MV-4-11 (cell line): Measurements from ENCODE around the gene PPP4R3A.
"Not testable (repeated sequence)": the region's sequence is repeated elsewhere in the genome, so short reads cannot be mapped to it uniquely, and the experiment has no call there.

Source experiments
- DNase-seq: peaks from one replicate; lab custom pipeline; 2025; lab: John Stamatoyannopoulos, UW

The PPP4R3A gene

DNA sequence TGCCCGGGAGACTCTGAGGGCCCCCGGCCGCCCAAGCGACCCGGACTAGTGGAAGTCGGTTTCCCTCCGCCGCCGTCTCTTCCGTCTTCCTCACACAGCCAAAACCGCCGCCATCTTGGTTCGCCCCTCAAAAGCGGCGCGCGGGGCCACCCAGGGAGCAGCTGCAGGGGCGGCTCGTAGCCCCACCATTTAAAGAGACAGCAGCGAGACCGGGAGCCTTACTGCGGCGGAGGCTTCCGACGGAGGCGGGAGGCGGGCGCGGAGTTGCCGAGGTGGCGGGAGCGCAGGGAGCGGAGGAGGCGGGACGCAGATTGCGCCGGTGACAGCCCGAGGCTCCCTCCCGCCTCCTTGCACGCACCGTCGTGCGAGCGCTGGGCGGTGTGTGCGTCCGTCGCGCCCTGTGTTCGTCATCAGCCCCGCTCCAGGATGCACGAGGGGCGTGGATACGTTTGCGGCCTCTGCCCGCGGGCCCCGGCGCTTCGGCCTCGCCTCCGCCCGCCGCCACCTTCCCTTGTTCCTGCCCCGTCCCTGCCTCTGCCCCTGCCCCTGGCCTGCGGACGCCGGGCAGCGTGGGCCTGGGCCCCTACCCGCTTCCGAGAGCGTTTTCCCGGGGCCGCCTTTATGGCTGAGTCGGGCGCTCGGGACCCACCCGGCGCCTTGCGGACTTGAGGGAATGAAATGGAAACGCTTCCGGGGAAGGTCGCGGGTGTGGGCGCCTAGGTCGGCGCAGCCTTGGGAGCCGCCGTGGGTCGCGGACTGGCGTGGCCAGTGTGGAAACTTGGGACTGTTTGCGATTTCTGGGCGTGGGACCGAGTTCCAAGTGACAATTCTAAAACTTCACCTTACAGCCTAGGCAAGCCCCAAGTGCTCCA is at the start of gene PPP4R3A:
Gene PPP4R3A, minus strand, starts transcription at position 140 of the 872 bp plus-strand sequence. CDS start 663 bp downstream, outside the sequence.
- DNase-seq: peak; percentile 95

DNA sequence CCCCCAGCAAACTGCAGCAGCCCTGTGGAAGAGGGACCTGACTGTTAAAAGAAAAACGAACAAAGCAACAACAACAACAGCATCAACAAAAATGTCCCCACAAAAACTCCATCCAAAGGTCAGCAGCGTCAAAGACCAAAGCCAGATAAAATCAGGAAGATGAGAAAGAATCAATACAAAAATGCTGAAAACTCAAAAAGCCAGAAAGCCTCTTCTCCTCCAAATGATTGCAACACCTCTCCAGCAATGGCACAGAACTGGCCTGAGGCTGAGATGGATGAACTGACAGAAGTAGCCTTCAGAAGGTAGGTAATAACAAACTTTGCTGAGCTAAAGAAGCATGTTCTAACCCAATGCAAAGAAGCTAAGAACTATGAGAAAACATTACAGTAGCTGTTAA is 45.4 kb upstream of the PPP4R3A start:
- no peak for DNase-seq

GRCh38 chr14:91554535-91555332 is 44.6 kb upstream of the PPP4R3A start:
- no peak for DNase-seq

- DNase-seq: no peak
Measured at GRCh38 chr14:91548108-91548507, 38.0 kb upstream of the PPP4R3A start.

- DNase-seq: no peak
Measured at GRCh38 chr14:91545946-91546716, 36.0 kb upstream of the PPP4R3A start.

DNA sequence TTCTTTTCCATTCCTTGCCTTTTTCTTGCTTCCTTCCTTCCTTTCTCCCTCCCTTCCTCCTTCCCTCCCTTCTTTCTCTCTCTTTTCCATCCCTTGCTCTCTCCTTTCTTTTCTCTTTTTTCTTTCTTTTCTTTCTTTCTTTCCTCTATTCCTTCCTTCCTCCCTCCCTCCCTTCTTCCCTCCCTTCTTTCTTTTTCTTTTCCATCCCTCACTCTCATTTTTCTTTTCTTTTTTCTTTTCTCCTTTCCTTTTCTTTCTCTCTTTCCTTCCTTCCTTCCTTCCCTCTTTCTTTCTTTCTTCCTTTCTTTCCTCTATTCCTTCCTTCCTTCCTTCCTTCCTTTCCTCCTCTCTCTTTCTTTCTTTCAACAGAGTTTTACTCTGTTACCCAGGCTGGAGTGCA is 35.1 kb upstream of the PPP4R3A start:
- no peak for DNase-seq

GRCh38 chr14:91536327-91536726 is 26.2 kb upstream of the PPP4R3A start:
- no peak for DNase-seq

- not testable (repeated sequence) for DNase-seq
Measured at GRCh38 chr14:91534059-91534458, 23.9 kb upstream of the PPP4R3A start.

DNA sequence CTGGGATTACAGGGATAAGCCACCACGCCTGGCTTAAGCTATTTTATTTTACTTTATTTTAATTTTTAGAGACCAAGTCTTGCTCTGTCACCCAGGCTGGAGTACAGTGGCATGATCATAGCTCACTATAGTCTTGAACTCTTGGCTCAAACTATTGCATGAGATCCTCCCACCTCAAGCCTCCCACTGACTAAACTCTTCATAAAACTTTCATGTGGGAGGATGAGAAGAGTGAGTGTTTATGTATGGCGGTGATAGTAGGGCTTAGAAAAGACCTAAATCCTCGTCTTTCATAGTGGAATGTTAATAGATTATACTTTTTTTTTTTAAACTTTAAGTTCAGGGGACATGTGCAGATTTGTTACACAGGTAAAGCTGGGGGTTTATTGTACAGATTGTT is 23.5 kb upstream of the PPP4R3A start:
- DNase-seq: no peak

- DNase-seq: no peak
Measured at GRCh38 chr14:91523972-91524371, 13.9 kb upstream of the PPP4R3A start.

DNA sequence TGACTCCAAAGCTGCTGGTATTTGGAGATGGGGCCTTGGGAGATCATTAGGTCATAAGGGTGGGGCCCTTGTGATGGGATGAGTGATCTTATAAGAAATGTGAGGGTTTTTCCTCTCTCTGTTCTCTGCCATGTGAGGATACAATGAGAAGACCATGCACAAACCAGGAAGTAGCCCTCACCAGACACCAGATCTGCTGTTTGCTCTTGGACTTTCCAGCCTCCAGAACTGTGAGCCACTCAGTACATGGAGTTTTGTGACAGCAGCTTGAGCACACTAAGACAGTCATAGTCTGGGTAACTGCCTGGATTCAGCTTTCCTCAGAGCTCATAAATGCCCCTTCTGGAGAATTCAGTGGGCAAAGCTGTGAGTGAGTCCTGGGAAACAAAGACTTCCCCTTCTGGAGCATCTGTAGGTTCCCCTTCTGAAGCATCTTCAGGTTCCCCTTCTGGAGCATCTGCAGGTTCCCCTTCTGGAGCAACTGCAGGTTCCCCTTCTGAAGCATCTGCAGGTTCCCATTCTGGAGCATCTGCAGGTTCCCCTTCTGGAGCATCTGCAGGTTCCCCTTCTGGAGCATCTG is 11.0 kb upstream of the PPP4R3A start:
- DNase-seq: peak; percentile 86

DNA sequence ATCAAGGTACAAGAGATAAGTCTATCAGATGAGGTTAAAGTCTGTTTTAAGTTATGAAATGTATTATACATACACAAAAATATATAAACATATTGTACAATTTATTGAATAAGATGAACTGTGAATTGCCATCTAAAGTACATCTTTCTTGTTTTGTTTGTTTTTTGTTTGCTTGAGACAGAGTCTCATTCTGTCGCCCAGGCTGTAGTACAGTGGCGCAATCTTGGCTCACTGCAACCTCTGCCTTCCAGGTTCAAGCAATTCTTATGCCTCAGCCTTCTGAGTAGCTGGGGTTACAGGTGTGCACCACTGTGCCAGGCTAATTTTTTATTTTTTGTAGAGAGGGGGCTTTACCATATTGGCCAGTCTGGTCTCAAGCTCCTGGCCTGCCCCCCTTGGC is 10.0 kb upstream of the PPP4R3A start:
- DNase-seq: no peak

DNA sequence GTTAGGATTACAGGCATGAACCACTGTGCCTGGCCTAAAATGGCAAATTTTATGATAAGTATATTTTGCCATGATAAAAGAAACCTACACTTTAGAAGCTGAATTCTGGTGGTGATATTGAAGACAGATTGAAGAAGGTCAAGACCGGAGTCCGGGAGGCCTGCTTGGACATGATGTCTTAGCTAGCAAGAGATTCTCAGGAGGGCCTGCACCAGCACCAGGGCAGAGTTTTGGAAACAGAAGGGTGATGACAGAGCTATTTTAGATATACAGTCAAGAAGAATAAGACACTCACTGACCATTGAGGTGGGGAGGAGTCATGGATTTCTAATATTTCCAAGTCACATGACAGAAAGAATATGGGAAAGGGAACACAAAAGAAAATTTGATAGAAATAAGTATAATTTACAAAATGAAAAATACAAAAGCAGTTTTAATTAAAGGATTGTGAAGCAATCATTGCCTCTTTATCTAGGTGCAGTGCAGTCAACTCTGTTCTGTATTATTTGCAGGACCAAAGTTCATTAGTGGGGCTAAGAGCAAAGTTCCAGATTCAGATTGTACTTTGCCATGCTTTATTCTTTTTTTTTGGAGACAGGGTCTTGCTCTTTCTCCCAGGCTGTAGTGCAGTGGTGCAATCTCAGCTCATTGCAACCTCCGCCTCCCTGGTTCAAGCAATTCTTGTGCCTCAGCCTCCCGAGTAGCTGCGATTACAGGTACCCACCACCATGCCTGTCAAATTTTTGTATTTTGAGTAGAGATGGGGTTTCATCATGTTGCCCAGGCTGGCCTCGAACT is 9.3 kb upstream of the PPP4R3A start:
- DNase-seq: no peak

DNA sequence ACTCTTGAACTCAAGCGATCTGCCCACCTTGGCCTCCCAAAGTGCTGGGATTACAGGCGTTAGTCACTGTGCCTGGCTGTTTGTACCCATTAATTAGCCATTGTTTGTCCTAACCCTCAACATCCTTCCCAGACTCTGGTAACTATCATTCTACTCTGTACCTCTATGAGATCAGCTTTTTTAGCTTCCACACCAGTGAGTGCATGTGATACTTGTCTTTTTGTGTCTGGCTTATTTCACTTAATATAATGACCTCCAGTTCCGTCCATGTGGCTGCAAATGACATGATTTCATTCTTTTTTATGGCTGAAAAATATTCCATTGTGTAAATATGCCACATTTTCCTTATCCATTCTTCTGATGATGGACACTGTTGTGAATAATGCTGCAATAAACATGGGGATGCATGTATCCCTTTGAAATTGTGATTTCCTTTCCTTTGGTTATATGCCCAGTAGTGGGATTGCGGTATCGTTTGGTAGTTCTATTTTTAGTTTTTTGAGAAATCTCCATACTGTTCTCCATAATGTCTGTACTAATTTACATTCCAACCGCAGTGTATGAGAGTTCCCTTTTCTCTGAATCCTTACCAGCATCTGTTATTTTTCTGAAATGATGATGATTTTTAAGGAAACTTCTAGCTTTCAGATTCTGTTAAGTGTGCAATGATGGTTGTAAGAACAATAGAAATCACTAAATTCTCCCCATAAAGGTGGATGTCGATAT is 6.7 kb upstream of the PPP4R3A start:
- DNase-seq: peak; percentile 94

GRCh38 chr14:91515979-91516378 is 5.9 kb upstream of the PPP4R3A start:
- no peak for DNase-seq

- DNase-seq: no peak
Measured at GRCh38 chr14:91511043-91511383, 903 bp upstream of the PPP4R3A start.

DNA sequence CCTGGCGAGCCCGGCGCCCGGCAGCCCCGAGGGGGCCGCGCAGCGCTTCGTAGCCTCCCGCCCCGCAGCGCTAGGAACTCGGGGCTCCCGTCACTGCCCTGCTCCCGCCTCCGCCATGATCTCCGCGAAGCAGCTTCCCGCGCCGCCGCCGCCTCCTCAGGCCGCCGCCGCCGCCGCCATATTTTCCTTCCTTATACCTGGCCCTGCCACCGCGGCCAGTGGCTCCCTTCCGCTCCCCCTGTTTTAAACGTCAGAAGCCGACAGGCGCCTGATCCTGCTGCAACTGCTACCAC is 286 bp downstream of the PPP4R3A start:
- DNase-seq: no peak

DNA sequence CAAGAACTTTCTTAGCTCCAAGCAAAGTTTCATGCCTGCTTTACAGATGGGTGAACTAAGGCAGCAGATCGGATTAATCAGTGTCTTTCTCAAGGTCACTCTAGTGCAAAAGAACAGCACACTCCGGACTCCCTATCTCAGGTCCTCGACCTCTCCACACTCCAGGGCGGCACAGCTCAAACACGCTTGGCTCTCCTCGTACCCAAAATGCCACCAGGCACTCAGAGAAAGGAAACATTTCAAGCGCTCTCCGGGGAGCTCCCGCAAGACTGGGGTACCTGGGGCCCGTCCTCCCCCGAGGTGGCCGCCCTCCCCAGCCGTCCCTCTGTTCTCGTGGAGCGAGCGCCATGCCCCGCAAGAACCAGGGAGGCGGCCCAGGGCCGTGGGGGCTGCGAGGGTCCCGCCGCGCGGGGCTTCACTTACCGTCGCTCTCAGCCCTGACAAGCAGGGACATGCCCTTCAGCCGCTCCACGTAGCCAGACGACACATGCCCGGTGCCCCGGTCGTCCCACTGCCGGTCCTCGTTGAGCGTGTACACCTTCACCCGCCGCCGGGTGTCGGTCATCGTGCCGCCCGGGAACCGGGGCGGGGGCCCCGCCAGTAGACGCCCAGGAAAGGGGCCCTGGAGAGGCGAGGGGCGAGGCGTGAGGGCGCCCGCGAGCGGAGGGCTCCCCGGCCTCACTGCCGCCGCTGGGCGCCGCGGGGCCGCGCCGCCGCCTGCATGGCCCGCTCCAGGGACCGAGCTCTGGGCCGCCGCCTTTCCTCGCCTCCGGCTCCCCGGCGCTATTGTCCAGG is 830 bp downstream of the PPP4R3A start:
- peak; percentile 7 for DNase-seq

DNA sequence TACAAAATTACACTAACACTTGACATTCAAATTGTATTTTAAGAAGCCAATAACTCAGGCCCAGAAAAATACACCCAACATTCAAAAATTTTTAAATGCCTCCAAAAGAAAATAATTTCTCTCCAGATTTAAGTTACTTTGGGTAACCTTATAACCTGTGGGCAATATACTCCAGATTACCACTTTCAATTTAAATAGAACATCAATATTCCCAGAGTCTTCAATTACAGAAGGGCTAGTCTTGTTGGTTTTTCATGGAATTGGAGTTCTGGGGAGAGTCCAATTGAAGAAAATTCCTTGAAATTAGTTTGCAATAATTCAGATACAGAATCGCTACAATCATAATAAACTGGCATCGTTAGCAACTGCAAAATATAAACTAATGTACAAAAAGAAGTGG is 2.0 kb downstream of the PPP4R3A start:
- no peak for DNase-seq

DNA sequence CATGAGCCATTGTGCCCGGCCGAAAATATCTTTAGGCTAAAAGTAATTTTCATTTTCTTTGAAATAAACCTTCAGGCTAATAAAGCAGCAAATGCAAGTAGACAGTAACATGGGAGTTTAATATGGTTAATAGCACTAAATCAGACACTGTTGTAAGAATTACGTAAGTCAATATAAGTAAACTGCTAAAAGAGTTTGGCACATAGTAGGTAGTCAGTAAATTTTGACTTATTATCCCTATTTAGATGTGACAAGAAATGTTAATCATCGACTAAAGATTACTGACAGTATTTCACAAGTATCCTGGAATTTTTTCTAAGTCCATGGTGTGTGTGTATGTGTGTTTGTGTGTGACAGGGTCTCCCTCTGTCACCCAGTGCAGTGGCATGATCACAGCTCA is 3.9 kb downstream of the PPP4R3A start:
- DNase-seq: no peak
